GM12801 (cell line): Measurements from ENCODE around the gene NTM.

Experiments
- TF ChIP-seq, protein P1 (sequence below): IDR thresholded peaks from one replicate; pipeline ENCODE4 v1.5.1; 2011; ENCODE audit warnings: control low read depth; ENCODE audit not compliant: insufficient read length; ENCODE audit errors: extremely low read depth

Gene NTM

DNA sequence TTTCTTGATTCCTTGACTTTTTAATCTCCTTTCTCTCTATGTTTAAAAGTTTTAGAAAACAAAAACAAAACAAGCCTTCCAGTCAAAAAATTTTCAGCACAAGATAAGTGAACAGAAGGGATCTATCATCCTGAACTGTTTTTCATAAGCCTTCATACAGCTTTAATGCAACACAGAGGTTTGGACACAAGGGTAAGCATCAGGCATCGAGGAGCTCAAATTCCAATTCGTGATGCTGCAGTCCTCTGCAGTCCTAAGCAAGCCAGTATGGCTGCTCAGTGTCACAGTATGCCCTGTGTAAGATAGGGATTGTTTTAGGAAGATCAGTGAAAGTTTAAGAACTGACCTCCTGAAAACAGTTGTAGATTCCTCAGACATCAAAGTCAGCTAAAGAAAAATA, 740.9 kb downstream of the NTM start:
- TF ChIP-seq, protein P1, sequence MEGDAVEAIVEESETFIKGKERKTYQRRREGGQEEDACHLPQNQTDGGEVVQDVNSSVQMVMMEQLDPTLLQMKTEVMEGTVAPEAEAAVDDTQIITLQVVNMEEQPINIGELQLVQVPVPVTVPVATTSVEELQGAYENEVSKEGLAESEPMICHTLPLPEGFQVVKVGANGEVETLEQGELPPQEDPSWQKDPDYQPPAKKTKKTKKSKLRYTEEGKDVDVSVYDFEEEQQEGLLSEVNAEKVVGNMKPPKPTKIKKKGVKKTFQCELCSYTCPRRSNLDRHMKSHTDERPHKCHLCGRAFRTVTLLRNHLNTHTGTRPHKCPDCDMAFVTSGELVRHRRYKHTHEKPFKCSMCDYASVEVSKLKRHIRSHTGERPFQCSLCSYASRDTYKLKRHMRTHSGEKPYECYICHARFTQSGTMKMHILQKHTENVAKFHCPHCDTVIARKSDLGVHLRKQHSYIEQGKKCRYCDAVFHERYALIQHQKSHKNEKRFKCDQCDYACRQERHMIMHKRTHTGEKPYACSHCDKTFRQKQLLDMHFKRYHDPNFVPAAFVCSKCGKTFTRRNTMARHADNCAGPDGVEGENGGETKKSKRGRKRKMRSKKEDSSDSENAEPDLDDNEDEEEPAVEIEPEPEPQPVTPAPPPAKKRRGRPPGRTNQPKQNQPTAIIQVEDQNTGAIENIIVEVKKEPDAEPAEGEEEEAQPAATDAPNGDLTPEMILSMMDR, result no peak

DNA sequence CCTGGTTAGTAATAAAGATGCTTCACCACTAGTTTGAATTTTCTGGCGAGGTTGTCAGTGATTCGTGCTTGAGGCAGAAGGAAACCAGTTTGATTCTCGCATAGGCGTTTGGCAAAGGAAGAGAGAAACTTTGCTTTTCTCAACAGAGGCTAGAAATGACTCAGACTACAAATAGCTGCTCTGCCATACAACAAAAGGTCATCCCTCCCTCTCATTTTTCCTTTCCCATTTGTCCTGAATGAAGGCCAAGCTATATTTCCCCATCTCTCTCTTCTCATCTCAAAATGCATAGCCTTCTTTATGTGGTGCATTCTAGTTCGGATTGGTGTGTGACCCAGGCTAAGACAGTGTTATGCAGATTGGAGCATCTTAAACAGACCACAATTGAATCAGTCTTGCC, 741.4 kb downstream of the NTM start:
- TF ChIP-seq, protein P1, result no peak

DNA sequence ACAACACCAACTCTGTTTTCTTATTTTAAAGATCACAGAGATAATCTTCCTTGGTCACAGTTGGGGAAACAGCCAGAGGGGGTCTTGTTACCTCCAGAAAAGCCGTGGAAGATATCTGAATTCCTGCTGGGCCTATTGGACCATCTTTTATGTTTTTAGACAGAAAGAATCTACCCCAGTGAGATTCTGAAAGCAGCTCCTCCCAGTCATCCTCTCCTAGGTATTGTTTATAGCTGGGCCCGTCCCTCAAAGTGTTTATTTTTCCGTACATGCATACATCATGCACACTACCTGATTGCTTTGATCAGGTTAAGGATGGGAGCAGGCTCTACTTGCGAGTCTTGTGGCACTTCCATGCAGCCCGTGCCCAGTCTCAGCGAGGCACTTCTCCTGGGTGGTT, 742.4 kb downstream of the NTM start:
- TF ChIP-seq, protein P1, result no peak

DNA sequence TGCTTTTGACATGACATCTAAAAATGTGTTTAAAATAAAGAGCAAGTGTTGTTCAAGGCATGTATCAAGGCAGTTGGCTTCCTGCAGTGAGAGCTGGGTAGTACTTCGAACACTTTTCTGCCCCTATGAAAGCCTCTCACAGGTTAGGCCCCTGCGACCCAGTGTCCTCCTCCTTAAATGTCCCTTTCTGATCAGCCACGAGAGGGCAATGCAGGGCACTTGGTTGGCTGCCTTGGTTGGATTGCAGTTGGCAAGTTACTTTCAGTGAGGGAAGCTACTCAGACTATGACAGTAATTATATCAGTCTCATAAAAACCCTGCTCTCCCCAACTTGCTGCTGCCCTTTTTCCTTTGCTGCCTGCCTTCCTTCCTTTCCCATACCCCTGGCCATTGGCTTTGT, 743.8 kb downstream of the NTM start:
- TF ChIP-seq, protein P1, result no peak

DNA sequence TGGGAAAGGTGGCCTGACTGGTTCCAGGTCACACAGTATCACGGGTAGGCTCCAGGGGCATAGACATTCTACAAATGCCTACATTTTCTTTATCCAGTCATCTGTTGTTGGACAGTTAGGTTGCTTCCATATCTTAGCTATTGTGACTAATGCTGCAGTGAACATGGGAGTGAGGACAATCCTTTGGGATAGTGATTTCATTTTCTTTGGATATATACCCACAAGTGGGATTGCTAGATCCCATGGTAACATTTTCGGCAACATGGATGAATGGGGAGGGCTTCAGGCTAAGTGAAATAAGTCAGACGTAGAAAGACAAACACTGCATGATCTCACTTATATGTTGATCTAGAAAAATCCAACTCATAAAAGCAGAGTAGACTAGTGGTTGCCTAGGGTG, 744.3 kb downstream of the NTM start:
- TF ChIP-seq, protein P1, result no peak

DNA sequence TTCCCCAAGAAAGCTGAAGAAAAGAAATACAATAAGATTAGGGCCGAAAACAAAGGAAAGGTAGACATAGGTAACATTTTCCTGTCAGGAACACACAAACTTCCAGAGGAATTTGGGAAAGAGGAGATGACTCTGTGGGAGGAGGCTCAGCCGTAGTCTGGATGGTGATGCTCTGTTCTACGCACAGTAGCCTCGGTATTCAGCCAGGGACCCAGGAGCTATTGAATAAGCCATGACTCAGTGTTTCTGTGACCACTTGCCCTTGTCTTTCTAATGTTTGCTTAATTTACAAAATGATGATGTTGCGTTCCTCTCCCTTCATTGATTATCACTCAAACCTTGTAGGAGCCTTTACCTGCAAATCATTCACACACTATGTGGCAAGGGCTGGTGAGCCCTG, 745.0 kb downstream of the NTM start:
- TF ChIP-seq, protein P1, result no peak

DNA sequence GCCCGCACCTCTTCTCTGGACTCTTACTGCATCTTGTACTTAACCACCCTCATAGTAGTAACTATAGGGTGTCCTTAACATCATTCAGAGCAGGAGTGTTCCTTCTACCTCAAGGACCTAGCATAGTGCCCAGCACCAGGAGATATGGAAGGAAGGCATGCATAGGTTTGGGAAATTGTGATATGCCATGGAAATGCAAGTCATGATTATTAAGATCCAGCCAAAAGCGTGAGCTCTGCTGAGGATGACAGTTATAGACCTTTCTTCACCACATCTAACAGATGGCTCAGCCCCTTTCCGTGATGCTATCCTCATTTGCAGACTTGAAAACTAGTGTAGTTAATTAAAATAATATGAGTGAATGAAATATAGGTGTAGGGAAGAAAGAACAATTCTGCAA, 746.1 kb downstream of the NTM start:
- TF ChIP-seq, protein P1, result no peak

DNA sequence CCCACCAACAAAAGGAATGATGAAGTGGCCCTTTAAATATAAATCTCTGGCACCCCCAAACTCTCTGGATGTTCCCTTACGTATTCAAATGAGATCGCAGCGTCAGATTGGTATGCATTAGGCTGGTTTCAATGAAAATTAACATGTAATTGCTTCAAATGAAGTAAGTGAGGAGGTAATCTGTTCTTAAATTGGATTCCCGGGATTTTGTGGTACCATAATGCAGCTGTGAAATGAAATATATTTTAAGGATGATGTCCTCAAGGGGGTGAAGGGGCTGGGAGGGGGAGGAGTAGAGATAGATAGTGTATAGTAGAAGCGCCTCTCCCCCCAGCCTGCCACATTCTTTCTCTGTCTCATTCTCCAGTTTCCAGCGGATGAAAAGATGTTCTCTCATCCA, 748.2 kb downstream of the NTM start:
- TF ChIP-seq, protein P1, result no peak
